HepG2 (cell line): ENCODE data around the gene ANKRD29. TPM values are rescaled to one million over a fixed set of nuclear protein-coding genes. Genes with fewer than 3 reads are reported as not detected.
A peak's percentile ranks its signal among the peaks of the same experiment; 100 is the strongest.
"Not testable (repeated sequence)": the region's sequence is repeated elsewhere in the genome, so short reads cannot be mapped to it uniquely, and the experiment has no call there.

Experiments used
- ATAC-seq: fragments of 200-7000 bp; cut with Tn5 transposase; 3 replicates; pipeline ENCODE4 v1.9.1; 2020; ENCODE audit warnings: mild to moderate bottlenecking, moderate library complexity
- BruUV-seq: library from RNA; stranded (reverse); fragments of 400-500 nt; replicated peaks from 2 replicates; lab custom pipeline; 2021; lab: Mats Ljungman, UMichigan
- CTCF ChIA-PET: fragments of 300-600 bp; formaldehyde crosslinking; extraction: SDS; loops from one replicate; lab custom pipeline; 2021; ENCODE audit warnings: low total read pairs, inconsistent platforms, low intra/inter-chr PET ratio; lab: Yijun Ruan, JAX
- POLR2A ChIA-PET: fragments of 350-600 bp; sonication (Branson Sonifier 250); formaldehyde crosslinking; loops from one replicate; lab custom pipeline; 2020; ENCODE audit warnings: antibody characterized with exemption, inconsistent platforms; lab: Yijun Ruan, JAX
- DNase-seq: peaks from one replicate; pipeline ENCODE4 v3.0.0-alpha.2; 2015; ENCODE audit warnings: low spot score
- FAIRE-seq: peaks from 3 replicates; lab custom pipeline; 2011; peaks lifted over from hg19 to GRCh38; lab: Jason Lieb, UNC
- H2AFZ ChIP-seq: one replicate; pipeline ENCODE4 v1.6.1; 2011; ENCODE audit warnings: low read length, inconsistent platforms
- H3K27ac ChIP-seq: fragments of 300-600 bp; 3 replicates; pipeline ENCODE4 v1.8.0; 2011; ENCODE audit warnings: mixed run types, mild to moderate bottlenecking, mixed read lengths, low read length, inconsistent platforms; ENCODE audit not compliant: insufficient read depth; ENCODE audit errors: extremely low read length
- H3K27me3 ChIP-seq, 2 experiments: fragments of 200-600 bp in 1 of 2; 2 replicates in 1 of 2; 3 replicates in 1 of 2; pipeline versions ENCODE4 v1.6.0 to v1.8.0; 2011; ENCODE audit warnings: low read length in 2 of 2, mild to moderate bottlenecking in 2 of 2, moderate library complexity in 2 of 2, inconsistent platforms in 1 of 2; ENCODE audit not compliant: insufficient read depth in 2 of 2, control insufficient read depth in 1 of 2
- H3K36me3 ChIP-seq, 2 experiments: fragments of 200-600 bp in 1 of 2; replicated peaks in 1 of 2; 2 replicates in 1 of 2; 3 replicates in 1 of 2; pipeline versions ENCODE4 v1.5.1 to v1.8.0; 2011; ENCODE audit warnings: low read length in 2 of 2, inconsistent platforms in 1 of 2; ENCODE audit not compliant: insufficient read depth in 2 of 2, control insufficient read depth in 1 of 2
- H3K4me1 ChIP-seq: 2 replicates; pipeline ENCODE4 v1.5.1; 2012; ENCODE audit warnings: low read length, inconsistent platforms; ENCODE audit not compliant: insufficient read depth
- H3K4me2 ChIP-seq: 2 replicates; pipeline ENCODE4 v1.6.0; 2011; ENCODE audit warnings: low read depth, low read length, inconsistent platforms
- H3K4me3 ChIP-seq, 3 experiments: fragments of 200-600 bp in 1 of 3; sonication (generic), shearing (Covaris generic) in 1 of 3; replicated peaks in 1 of 3; 2 replicates each; pipeline ENCODE4 v1.5.1; 2011 to 2016; ENCODE audit warnings: low read length in 3 of 3, inconsistent platforms in 2 of 3, low read depth in 2 of 3, mild to moderate bottlenecking in 2 of 3, control low read depth in 1 of 3, mixed read lengths in 1 of 3; ENCODE audit not compliant: insufficient read depth in 1 of 3
- H3K79me2 ChIP-seq: one replicate; pipeline ENCODE4 v1.6.1; 2011; ENCODE audit warnings: low read length, inconsistent platforms; ENCODE audit not compliant: insufficient read depth
- H3K9ac ChIP-seq: 2 replicates; pipeline ENCODE4 v1.6.0; 2011; ENCODE audit warnings: mild to moderate bottlenecking, low read depth, low read length, inconsistent platforms; ENCODE audit not compliant: insufficient read depth
- H3K9me3 ChIP-seq: 2 replicates; pipeline ENCODE4 v1.5.1; 2012; ENCODE audit warnings: mild to moderate bottlenecking, low read length
- H4K20me1 ChIP-seq: 2 replicates; pipeline ENCODE4 v1.6.0; 2011; ENCODE audit warnings: inconsistent platforms, mild to moderate bottlenecking, low read length, moderate library complexity; ENCODE audit not compliant: insufficient read depth
- CEBPB ChIP-seq: IDR thresholded peaks from 2 replicates; pipeline ENCODE4 v1.6.1; 2011; ENCODE audit warnings: low read depth, low read length, improper control_type of control experiment, borderline replicate concordance
- HCFC1 ChIP-seq: fragments of 150-350 bp; IDR thresholded peaks from 2 replicates; pipeline ENCODE4 v1.6.1; 2014; ENCODE audit warnings: low read depth, low read length
- PRDM4 ChIP-seq: sonication (generic); formaldehyde crosslinking; IDR thresholded peaks from 2 replicates; pipeline ENCODE4 v1.9.0; 2021; ENCODE audit warnings: missing genetic modification reagents, borderline replicate concordance
- WGBS: methylation state at CpG from one replicate; pipeline ENCODE4 v1.1.6; 2017; ENCODE audit warnings: low lambda C conversion rate; 5-methylcytosine and 5-hydroxymethylcytosine counted together
- in situ Hi-C: cut with HindIII; loops from 2 replicates; pipeline ENCODE4 v1.10.0; 2017; ENCODE audit warnings: low pct_unique_long_range_greater_than_20kb; ENCODE audit not compliant: extremely low pct_ligation_motif_present
- intact Hi-C: fragments of 100-400 bp; cut with micrococcal nuclease; formaldehyde crosslinking; loops from one replicate; pipeline ENCODE4 v1.10.0; 2022; ENCODE audit not compliant: unreplicated experiment
- polyA plus RNA-seq, 8 experiments: library from polyadenylated mRNA; depleted of rRNA in 3 of 8; stranded (reverse) in 7 of 8; unstranded in 1 of 8; fragments of >200 nt; fragmentation: Illumina TruSeq in 4 of 8; extraction: Trizol in 4 of 8; gene quantifications; 2 replicates each; pipeline versions ENCODE4 v1.2.1 to v1.2.3, GENCODE V29; 2011 to 2016; ENCODE audit warnings: low read depth in 4 of 8, missing spikeins in 1 of 8, mixed read lengths in 1 of 8; ENCODE audit not compliant: insufficient read depth in 1 of 8
- total RNA-seq, 5 experiments: library from RNA; depleted of rRNA; stranded (reverse); fragments of >200 nt; fragmentation: Illumina TruSeq; extraction: Trizol; gene quantifications; 2 replicates each; pipeline ENCODE4 v1.2.3, GENCODE V29; 2016; ENCODE audit warnings: low read depth in 1 of 5

ANKRD29 gene
- total and polyA plus RNA-seq, 2 of the 13 experiments (the other 11 are each of a cell fraction or from before 2014, with no cell fraction given): not detected

GRCh38 chr18:23578067-23578701, 84.5 kb downstream of the ANKRD29 start (continued):
- TF ChIP-seq PRDM4: no peak
- TF ChIP-seq, all 625 proteins: peak for 3

DNA sequence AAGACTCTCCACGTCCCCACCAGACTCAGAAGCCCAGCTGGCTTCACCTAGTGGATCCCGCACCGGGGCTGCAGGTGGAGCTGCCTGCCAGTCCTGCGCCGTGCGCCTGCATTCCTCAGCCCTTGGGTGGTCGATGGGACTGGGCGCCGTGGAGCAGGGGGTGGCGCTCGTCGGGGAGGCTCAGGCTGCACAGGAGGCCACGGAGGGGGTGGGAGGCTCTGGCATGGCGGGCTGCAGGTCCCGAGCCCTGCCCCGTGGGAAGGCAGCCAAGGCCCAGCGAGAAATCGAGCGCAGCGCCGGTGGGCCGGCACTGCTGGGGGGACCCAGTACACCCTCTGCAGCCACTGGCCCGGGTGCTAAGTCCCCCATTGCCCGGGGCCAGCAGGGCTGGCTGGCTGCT, 85.2 kb downstream of the ANKRD29 start:
- FAIRE-seq, in situ Hi-C loops, CTCF ChIA-PET, DNase-seq, H3K27me3 ChIP-seq, H3K4me2 ChIP-seq, ATAC-seq, H3K27ac ChIP-seq, H3K9ac ChIP-seq, BruUV-seq, H3K9me3 ChIP-seq, intact Hi-C loops, H2AFZ ChIP-seq, POLR2A ChIA-PET, H3K4me3 ChIP-seq: not testable (repeated sequence)
- Histone ChIP-seq H4K20me1 (peaks cover 43% of the 10 kb centered on the region), H3K4me1 (peaks cover 84% of the 10 kb centered on the region), H3K79me2 (peaks cover 78% of the 10 kb centered on the region), H3K36me3 (peaks cover 16 to 40% of the 10 kb centered on the region in 2 experiments)
- WGBS: 95% methylated on average over 7 of the region's 24 CpGs

GRCh38 chr18:23575309-23575651, 87.4 kb downstream of the ANKRD29 start:
- intact Hi-C loops (no loop called here), in situ Hi-C loops (no loop called here)
- ChIA-PET POLR2A (no interaction called here), CTCF (no interaction called here)
- peaks cover 21% of the 10 kb centered on the region for H4K20me1 ChIP-seq
- TF ChIP-seq HCFC1 (no peak), CEBPB (peak; percentile 27; the same call in 1 of the 2 replicates)
- peaks cover 84% of the 10 kb centered on the region for H3K4me1 ChIP-seq
- 98% methylated on average over 7 of the region's 7 CpGs for WGBS
- ATAC-seq (no peak), DNase-seq (no peak), FAIRE-seq (no peak)
- no peak overlapping the region for H2AFZ ChIP-seq
- H3K9ac ChIP-seq: no peak overlapping the region
- H3K27me3 ChIP-seq: no peaks in the 10 kb centered on the region
- H3K9me3 ChIP-seq: no peaks in the 10 kb centered on the region
- no TSS peak for BruUV-seq
- H3K27ac ChIP-seq: peak overlapping the region; percentile 23
- no peak overlapping the region for H3K4me3 ChIP-seq
- peaks cover 16 to 31% of the 10 kb centered on the region in 2 experiments for H3K36me3 ChIP-seq
- H3K4me2 ChIP-seq: no peak overlapping the region
- H3K79me2 ChIP-seq: peaks cover 60% of the 10 kb centered on the region
